MM.1S (cell line): ENCODE measurements around the gene VDAC1.

Experiments used
- DNase-seq: peaks from one replicate; pipeline ENCODE4 v3.0.0-alpha.2; 2015
- H2AFZ ChIP-seq: fragments of 300-600 bp; sonication (generic); 2 replicates; pipeline ENCODE4 v1.6.0; 2016; ENCODE audit warnings: antibody characterized with exemption, low read length
- H3F3A ChIP-seq: fragments of 300-600 bp; sonication (generic); 2 replicates; pipeline ENCODE4 v1.6.1; 2016; ENCODE audit warnings: mild to moderate bottlenecking, antibody characterized with exemption, low read length, moderate library complexity, mixed read lengths; ENCODE audit not compliant: insufficient read depth
- H3K27ac ChIP-seq: fragments of 300-600 bp; sonication (generic); 2 replicates; pipeline ENCODE4 v1.5.1; 2016; ENCODE audit warnings: mild to moderate bottlenecking, low read length
- H3K27me3 ChIP-seq: fragments of 300-600 bp; sonication (generic); replicated peaks from 2 replicates; pipeline ENCODE4 v1.6.0; 2016; ENCODE audit warnings: low read length; ENCODE audit not compliant: insufficient read depth
- H3K36me3 ChIP-seq: fragments of 300-600 bp; sonication (generic); replicated peaks from 2 replicates; pipeline ENCODE4 v1.6.1; 2016; ENCODE audit warnings: mild to moderate bottlenecking, low read length, mixed read lengths; ENCODE audit not compliant: insufficient read depth
- H3K4me1 ChIP-seq: fragments of 300-600 bp; sonication (generic); 2 replicates; pipeline ENCODE4 v1.6.1; 2016; ENCODE audit warnings: low read length, mixed read lengths
- H3K4me2 ChIP-seq: fragments of 300-600 bp; sonication (generic); 2 replicates; pipeline ENCODE4 v1.6.0; 2016; ENCODE audit warnings: low read depth, low read length
- H3K4me3 ChIP-seq: fragments of 300-600 bp; sonication (generic); 2 replicates; pipeline ENCODE4 v1.5.1; 2016; ENCODE audit warnings: low read length, mixed read lengths
- H3K79me2 ChIP-seq: fragments of 300-600 bp; sonication (generic); 2 replicates; pipeline ENCODE4 v1.6.1; 2016; ENCODE audit warnings: mixed run types, low read length, mixed read lengths
- H3K9ac ChIP-seq: fragments of 300-600 bp; sonication (generic); 2 replicates; pipeline ENCODE4 v1.6.1; 2016; ENCODE audit warnings: low read length, mixed read lengths
- H3K9me2 ChIP-seq: fragments of 300-600 bp; sonication (generic); replicated peaks from 2 replicates; pipeline ENCODE4 v1.6.1; 2016; ENCODE audit warnings: mild to moderate bottlenecking, low read length, mixed read lengths; ENCODE audit not compliant: insufficient read depth
- H3K9me3 ChIP-seq: fragments of 300-600 bp; sonication (generic); replicated peaks from 2 replicates; pipeline ENCODE4 v1.6.1; 2016; ENCODE audit warnings: mild to moderate bottlenecking, low read length, mixed read lengths; ENCODE audit not compliant: insufficient read depth
- H4K20me1 ChIP-seq: fragments of 300-600 bp; sonication (generic); 2 replicates; pipeline ENCODE4 v1.6.1; 2016; ENCODE audit warnings: mild to moderate bottlenecking, low read length, moderate library complexity, mixed read lengths; ENCODE audit not compliant: insufficient read depth
- CTCF ChIP-seq: fragments of 300-600 bp; sonication (generic); IDR thresholded peaks from 2 replicates; pipeline ENCODE4 v1.5.1; 2016; ENCODE audit warnings: antibody characterized with exemption, low read length, mixed read lengths
- EZH2 ChIP-seq: fragments of 300-600 bp; sonication (generic); optimal IDR thresholded peaks from 2 replicates; pipeline ENCODE3; 2017; ENCODE audit warnings: low read depth, mild to moderate bottlenecking, antibody characterized with exemption, low read length, mixed read lengths
- EZH2phosphoT487 ChIP-seq: fragments of 300-600 bp; sonication (generic); IDR thresholded peaks from 2 replicates; pipeline ENCODE4 v1.6.1; 2018; ENCODE audit warnings: antibody characterized with exemption, low read length

VDAC1 gene

GRCh38 chr5:134027288-134027615 lies 22.5 kb upstream of the VDAC1 start:
- Histone ChIP-seq H3K9me3 (no peaks in the 10 kb centered on the region), H3K9me2 (no peaks in the 10 kb centered on the region), H3K79me2 (no peaks in the 10 kb centered on the region), H3K4me3 (no peak overlapping the region), H3F3A (no peaks in the 10 kb centered on the region), H4K20me1 (no peaks in the 10 kb centered on the region), H3K27ac (no peak overlapping the region), H3K9ac (no peak overlapping the region), H3K4me2 (no peak overlapping the region), H3K4me1 (no peaks in the 10 kb centered on the region), H3K27me3 (no peaks in the 10 kb centered on the region), H3K36me3 (no peaks in the 10 kb centered on the region), H2AFZ (no peak overlapping the region)
- TF ChIP-seq EZH2phosphoT487 (no peak), CTCF (no peak), EZH2 (no peak)
- no peak for DNase-seq

GRCh38 chr5:134026521-134027287 lies 21.9 kb upstream of the VDAC1 start:
- Histone ChIP-seq H2AFZ (no peak overlapping the region), H3K9me3 (no peaks in the 10 kb centered on the region), H3K4me2 (no peak overlapping the region), H3K27me3 (no peaks in the 10 kb centered on the region), H3K9me2 (no peaks in the 10 kb centered on the region), H3K27ac (no peak overlapping the region), H3F3A (no peaks in the 10 kb centered on the region), H3K36me3 (no peaks in the 10 kb centered on the region), H4K20me1 (no peaks in the 10 kb centered on the region), H3K4me1 (no peaks in the 10 kb centered on the region), H3K4me3 (no peak overlapping the region), H3K9ac (no peak overlapping the region), H3K79me2 (no peaks in the 10 kb centered on the region)
- DNase-seq: peak; percentile 69
- TF ChIP-seq EZH2 (no peak), CTCF (peak; percentile 70), EZH2phosphoT487 (no peak)

GRCh38 chr5:134025786-134026185 lies 21.0 kb upstream of the VDAC1 start:
- Histone ChIP-seq H3F3A (no peaks in the 10 kb centered on the region), H3K9me2 (no peaks in the 10 kb centered on the region), H3K9me3 (no peaks in the 10 kb centered on the region), H4K20me1 (no peaks in the 10 kb centered on the region), H3K4me3 (no peak overlapping the region), H3K79me2 (no peaks in the 10 kb centered on the region), H3K4me2 (no peak overlapping the region), H3K27ac (no peak overlapping the region), H3K9ac (no peak overlapping the region), H2AFZ (no peak overlapping the region), H3K27me3 (no peaks in the 10 kb centered on the region), H3K36me3 (no peaks in the 10 kb centered on the region), H3K4me1 (no peaks in the 10 kb centered on the region)
- TF ChIP-seq EZH2 (no peak), CTCF (no peak), EZH2phosphoT487 (no peak)
- no peak for DNase-seq
